Thymus (tissue), 11 donors: ENCODE measurements around the gene CCDC196. TPM values are rescaled to one million over a fixed set of nuclear protein-coding genes. Genes with fewer than 3 reads are reported as not detected.
"Not testable (repeated sequence)": the region's sequence is repeated elsewhere in the genome, so short reads cannot be mapped to it uniquely, and the experiment has no call there.

ENCODE experiments used
- DNase-seq, 9 donors: peaks; one replicate each; pipeline ENCODE4 v3.0.0-alpha.2; 2013; ENCODE audit warnings: low spot score in 9 of 9, low read depth in 6 of 9, missing footprints in 1 of 9
- H3K27ac ChIP-seq, 2 donors: one replicate each; pipeline ENCODE4 v1.5.1; 2013; ENCODE audit warnings: control low read depth in 1 of 2, low read depth in 1 of 2, low read length in 1 of 2, mild to moderate bottlenecking in 1 of 2, moderate library complexity in 1 of 2
- H3K27me3 ChIP-seq, 2 donors: one replicate each; pipeline ENCODE4 v1.5.1; 2013; ENCODE audit warnings: low read length in 1 of 2; ENCODE audit not compliant: control insufficient read depth in 2 of 2, insufficient read depth in 1 of 2
- H3K36me3 ChIP-seq, 2 donors: one replicate each; pipeline ENCODE4 v1.5.1; 2013; ENCODE audit warnings: low read length in 1 of 2, mild to moderate bottlenecking in 1 of 2, moderate library complexity in 1 of 2; ENCODE audit not compliant: control insufficient read depth in 2 of 2, insufficient read depth in 2 of 2
- H3K4me1 ChIP-seq, 2 donors: one replicate each; pipeline ENCODE4 v1.5.1; 2013; ENCODE audit warnings: low read length in 2 of 2; ENCODE audit not compliant: control insufficient read depth in 2 of 2, insufficient read depth in 2 of 2
- H3K4me3 ChIP-seq, 2 donors: one replicate each; pipeline ENCODE4 v1.5.1; 2013; ENCODE audit warnings: low read length in 2 of 2, control low read depth in 1 of 2, mild to moderate bottlenecking in 1 of 2
- H3K9me3 ChIP-seq, 2 donors: one replicate each; pipeline ENCODE4 v1.5.1; 2013; ENCODE audit warnings: low read length in 1 of 2, mild to moderate bottlenecking in 1 of 2; ENCODE audit not compliant: control insufficient read depth in 2 of 2, insufficient read depth in 1 of 2
- WGBS: extraction: QIAGEN DNeasy Blood & Tissue Kit; methylation state at CpG from one replicate; pipeline ENCODE4 v1.1.7; 2013; 5-methylcytosine and 5-hydroxymethylcytosine counted together
- polyA plus RNA-seq: library from polyadenylated mRNA; stranded (reverse); fragments of 200-250 nt; gene quantifications from one replicate; pipeline ENCODE4 v1.2.3, GENCODE V29; 2013
- total RNA-seq: library from RNA; stranded (reverse); fragments of 120-200 nt; gene quantifications from one replicate; pipeline ENCODE4 v1.2.4, GENCODE V29; 2013
- donor health status: healthy.

Gene CCDC196
- total and polyA plus RNA-seq, 2 donors = 0.14 TPM; not detected in 1

DNA sequence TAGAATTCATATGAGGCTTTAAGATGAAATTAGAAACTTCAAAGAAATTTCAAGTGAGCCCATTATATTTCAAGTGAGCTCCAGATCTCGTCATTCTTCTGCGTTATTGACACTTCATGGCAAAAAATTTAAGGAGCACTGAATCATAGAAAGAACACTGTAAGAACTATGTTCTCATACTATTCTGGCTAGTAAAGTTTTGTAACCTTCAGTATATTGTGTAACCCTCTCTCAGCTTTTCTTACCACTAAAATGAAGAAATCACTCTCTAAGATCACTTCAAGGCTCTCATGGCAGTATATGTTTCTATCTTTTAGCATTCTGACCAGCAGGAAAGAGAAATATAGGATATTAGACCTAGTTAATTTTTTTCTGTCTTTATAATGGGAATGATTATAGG lies 28.0 kb downstream of the CCDC196 start:
- no peak for DNase-seq
- Histone ChIP-seq H3K4me1 (peaks cover 3% of the 10 kb centered on the region in 2 donors), H3K36me3 (no peaks in the 10 kb centered on the region), H3K27ac (no peak overlapping the region), H3K27me3 (peaks cover 7 to 10% of the 10 kb centered on the region in 2 donors), H3K4me3 (no peak overlapping the region), H3K9me3 (no peaks in the 10 kb centered on the region)
- 96% methylated on average over 2 of the region's 2 CpGs for WGBS

DNA sequence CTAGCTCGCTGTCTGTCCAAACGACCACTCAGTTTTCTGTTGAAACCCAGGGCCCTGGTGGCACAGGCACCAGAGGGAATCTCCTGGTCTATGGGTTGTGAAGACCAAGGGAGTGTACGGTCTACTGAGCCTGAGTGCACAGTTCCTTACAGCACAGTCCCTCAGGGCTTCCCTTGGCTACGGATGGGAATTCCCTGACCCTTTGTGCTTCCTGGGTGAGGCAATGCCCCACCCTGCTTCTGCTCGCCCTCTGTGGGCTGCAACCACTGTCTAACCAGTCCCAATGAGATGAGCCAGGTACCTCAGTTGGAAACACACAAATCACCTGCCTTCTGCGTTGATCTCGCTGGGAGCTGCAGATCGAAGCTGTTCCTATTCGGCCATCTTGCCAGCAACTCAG lies 44.4 kb downstream of the CCDC196 start:
- Histone ChIP-seq H3K27me3 (no peaks in the 10 kb centered on the region), H3K27ac (no peak overlapping the region), H3K4me1 (no peaks in the 10 kb centered on the region), H3K4me3 (no peak overlapping the region), H3K9me3 (no peaks in the 10 kb centered on the region), H3K36me3 (no peaks in the 10 kb centered on the region)
- no peak for DNase-seq
- 98% methylated on average over 9 of the region's 9 CpGs for WGBS

DNA sequence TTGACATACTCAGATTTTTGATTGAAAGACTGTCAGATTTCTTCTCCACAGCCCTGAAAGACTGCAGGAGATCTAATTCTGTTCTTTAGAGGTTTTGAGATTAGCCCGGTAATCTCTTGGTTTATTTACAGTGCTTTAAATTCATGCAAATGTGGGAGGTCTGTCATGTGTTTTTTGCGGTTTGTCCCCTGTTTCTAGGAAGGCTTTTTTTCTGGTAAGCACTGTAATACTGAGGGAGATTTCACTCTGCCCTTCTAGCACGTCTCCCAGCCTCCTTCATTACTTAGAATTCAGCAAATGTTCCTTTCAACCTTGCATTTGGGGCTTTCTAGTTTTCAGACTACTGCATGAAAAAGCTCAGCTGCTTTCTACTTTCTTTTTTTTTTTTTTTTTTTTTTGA lies 52.9 kb downstream of the CCDC196 start:
- WGBS = 83% methylated on average over 3 of the region's 3 CpGs
- DNase-seq = peak in 1 of 9 donors; percentile 9
- H3K36me3 ChIP-seq = no peaks in the 10 kb centered on the region
- H3K9me3 ChIP-seq = no peaks in the 10 kb centered on the region
- no peaks in the 10 kb centered on the region for H3K4me1 ChIP-seq
- no peak overlapping the region for H3K4me3 ChIP-seq
- H3K27me3 ChIP-seq = no peaks in the 10 kb centered on the region
- H3K27ac ChIP-seq = no peak overlapping the region

DNA sequence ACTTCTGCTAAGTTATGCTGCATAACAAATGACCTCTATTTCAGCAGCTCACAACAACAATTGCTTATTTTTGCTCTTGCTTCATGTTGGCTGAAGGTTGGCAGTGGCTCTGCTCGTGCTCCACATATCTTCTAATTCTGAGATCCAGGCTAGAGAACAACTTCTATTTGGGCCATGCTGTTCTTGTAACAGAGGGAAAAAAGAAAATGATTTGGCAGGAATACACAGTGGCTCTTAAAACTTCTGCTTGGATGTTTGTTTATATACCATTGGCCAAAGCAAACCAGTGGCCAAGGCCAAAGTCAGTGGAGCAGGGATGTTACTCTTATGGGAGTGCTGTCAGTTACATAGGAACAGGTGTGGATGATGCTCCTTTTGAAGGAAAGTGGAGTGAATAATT lies 53.9 kb downstream of the CCDC196 start:
- Histone ChIP-seq H3K36me3 (no peaks in the 10 kb centered on the region), H3K4me1 (no peaks in the 10 kb centered on the region), H3K4me3 (no peak overlapping the region), H3K27ac (no peak overlapping the region), H3K27me3 (no peaks in the 10 kb centered on the region), H3K9me3 (no peaks in the 10 kb centered on the region)
- WGBS = 94% methylated on average over 1 of the region's 1 CpG
- no peak for DNase-seq

DNA sequence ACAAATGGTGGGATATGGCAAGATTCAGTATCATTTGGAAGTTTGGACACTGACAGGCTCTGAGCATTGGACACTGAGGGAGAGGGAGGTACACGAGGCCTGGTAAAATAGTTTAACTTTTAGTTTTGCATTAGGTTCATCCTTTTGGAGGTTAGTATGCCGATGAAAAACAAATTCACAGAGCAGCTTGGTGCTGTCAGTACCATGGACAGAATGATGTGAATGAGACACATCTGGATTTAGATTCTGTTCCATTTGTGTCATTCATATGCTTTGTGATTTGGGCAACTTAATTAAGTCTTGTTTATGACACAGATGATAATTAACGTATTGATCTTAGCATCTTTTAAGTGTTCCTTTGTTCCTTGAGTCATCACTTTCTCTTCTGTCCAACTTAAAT lies 55.5 kb downstream of the CCDC196 start:
- Histone ChIP-seq H3K4me3 (no peak overlapping the region), H3K27ac (no peak overlapping the region), H3K4me1 (no peaks in the 10 kb centered on the region), H3K27me3 (no peaks in the 10 kb centered on the region), H3K36me3 (no peaks in the 10 kb centered on the region), H3K9me3 (no peaks in the 10 kb centered on the region)
- no peak for DNase-seq
- 97% methylated on average over 3 of the region's 3 CpGs for WGBS

DNA sequence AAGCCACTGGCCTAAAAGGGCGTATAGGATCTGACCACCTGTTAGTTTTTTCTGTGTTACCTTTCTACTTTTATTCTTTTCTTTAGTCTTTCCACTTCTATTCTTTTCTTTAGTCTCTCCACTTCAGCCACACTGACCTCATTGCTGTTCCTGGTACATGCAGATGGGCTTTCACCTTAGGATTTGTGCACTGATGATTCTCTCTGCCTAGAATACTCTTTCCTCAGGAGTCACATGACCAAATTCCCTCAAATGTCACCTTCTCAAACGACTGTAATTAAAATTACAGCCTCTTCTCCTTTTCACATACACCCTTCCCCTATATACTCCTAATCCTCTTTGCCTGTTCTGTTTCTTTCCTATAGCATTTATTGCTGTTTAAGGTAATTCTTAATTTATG lies 57.8 kb downstream of the CCDC196 start:
- DNase-seq = no peak

DNA sequence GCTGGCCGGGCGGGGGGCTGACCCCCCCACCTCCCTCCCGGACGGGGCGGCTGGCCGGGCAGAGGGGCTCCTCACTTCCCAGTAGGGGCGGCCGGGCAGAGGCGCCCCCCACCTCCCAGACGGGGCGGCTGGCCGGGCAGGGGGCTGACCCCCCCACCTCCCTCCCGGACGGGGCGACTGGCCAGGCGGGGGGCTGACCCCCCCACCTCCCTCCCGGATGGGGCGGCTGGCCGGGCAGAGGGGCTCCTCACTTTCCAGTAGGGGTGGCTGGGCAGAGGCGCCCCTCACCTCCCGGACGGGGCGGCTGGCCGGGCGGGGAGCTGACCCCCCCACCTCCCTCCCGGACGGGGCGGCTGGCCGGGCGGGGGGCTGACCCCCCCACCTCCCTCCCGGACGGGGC lies 59.0 kb downstream of the CCDC196 start:
- H3K9me3 ChIP-seq, H3K36me3 ChIP-seq, DNase-seq, H3K4me3 ChIP-seq, H3K27ac ChIP-seq, H3K4me1 ChIP-seq, H3K27me3 ChIP-seq: not testable (repeated sequence)
- WGBS = 94% methylated on average over 25 of the region's 32 CpGs

More for the DNA sequence above, 57.8 kb downstream of the CCDC196 start:
- no peaks in the 10 kb centered on the region for H3K4me1 ChIP-seq
- H3K27me3 ChIP-seq = no peaks in the 10 kb centered on the region
- no peak overlapping the region for H3K4me3 ChIP-seq
- no peaks in the 10 kb centered on the region for H3K9me3 ChIP-seq
- no peak overlapping the region for H3K27ac ChIP-seq
- WGBS = 91% methylated on average over 2 of the region's 2 CpGs
- no peaks in the 10 kb centered on the region for H3K36me3 ChIP-seq

DNA sequence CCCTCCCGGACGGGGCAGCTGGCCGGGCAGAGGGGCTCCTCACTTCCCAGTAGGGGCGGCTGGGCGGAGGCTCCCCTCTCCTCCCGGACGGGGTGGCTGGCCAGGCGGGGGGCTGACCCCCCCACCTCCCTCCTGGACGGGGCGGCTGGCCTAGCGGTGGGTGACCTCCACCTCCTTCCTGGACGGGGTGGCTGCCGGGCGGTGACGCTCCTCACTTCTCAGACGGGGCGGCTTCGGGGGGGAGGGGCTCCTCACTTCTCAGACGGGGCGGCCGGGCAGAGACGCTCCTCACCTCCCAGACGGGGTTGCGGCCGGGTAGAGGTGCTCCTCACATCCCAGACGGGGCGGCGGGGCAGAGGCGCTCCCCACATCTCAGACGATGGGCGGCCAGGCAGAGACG lies 59.6 kb downstream of the CCDC196 start:
- H3K36me3 ChIP-seq, H3K9me3 ChIP-seq, H3K4me3 ChIP-seq, H3K27me3 ChIP-seq, H3K4me1 ChIP-seq, H3K27ac ChIP-seq, DNase-seq: not testable (repeated sequence)
- 93% methylated on average over 27 of the region's 32 CpGs for WGBS
